ENCODE results near the gene SEC14L2. TPM values are rescaled to one million over a fixed set of nuclear protein-coding genes. Genes with fewer than 3 reads are reported as not detected.

SEC14L2 gene
- total RNA-seq, 1 donor from 2014 or later, result 3.0 TPM

GRCh38 chr22:30386960-30387827, 9.6 kb upstream of the SEC14L2 start, which contains the start of gene RNF215:
TSS of gene RNF215 (minus strand) at chr22:30387411. CDS start at chr22:30387313, 98 bp downstream.
- H3K4me1 ChIP-seq, result peaks cover 8 to 11% of the 10 kb centered on the region in 2 donors
- H3K27me3 ChIP-seq, result no peaks in the 10 kb centered on the region
- DNase-seq (ENCODE audit: low spot score in 2 of 2), result peak in 1 of 2 donors; percentile 88
- peak within 1 kb of the TSS; percentile 59 to 70 for H3K27ac ChIP-seq
- intact Hi-C loops (cut with DNase I), result loop anchor here (1.0 to 2.0 kb wide), 6 partner anchors 31 to 278 kb away; partner anchors contain the start of genes MTFP1 and SF3A1
- H3K4me3 ChIP-seq, result peak within 1 kb of the TSS; percentile 73 to 86
- TF ChIP-seq CTCF (IDR thresholded peaks at IDR 0.05), result peak; percentile 75 to 95 (median 85)
- H3K9me3 ChIP-seq, result no peaks in the 10 kb centered on the region
- H3K36me3 ChIP-seq, result peaks cover 5 to 7% of the 10 kb centered on the region in 2 donors

GRCh38 chr22:30390974-30391691, 5.7 kb upstream of the SEC14L2 start:
- no peaks in the 10 kb centered on the region for H3K36me3 ChIP-seq
- no peaks in the 10 kb centered on the region for H3K27me3 ChIP-seq
- H3K9me3 ChIP-seq, result no peaks in the 10 kb centered on the region
- no peak overlapping the region for H3K4me3 ChIP-seq
- intact Hi-C loops (cut with DNase I), result loop anchor here (2.0 kb wide), 1 partner anchor 94 kb away; no protein-coding TSS in a partner anchor
- peaks cover 8 to 11% of the 10 kb centered on the region in 2 donors for H3K4me1 ChIP-seq
- no peak overlapping the region for H3K27ac ChIP-seq
- peak; percentile 37 to 54 (median 46) for TF ChIP-seq CTCF (IDR thresholded peaks at IDR 0.05)
- DNase-seq (ENCODE audit: low spot score in 2 of 2), result peak in 1 of 2 donors; percentile 74

GRCh38 chr22:30392661-30393321, 4.0 kb upstream of the SEC14L2 start:
- H3K27ac ChIP-seq, result no peak overlapping the region
- H3K36me3 ChIP-seq, result no peaks in the 10 kb centered on the region
- no peak for TF ChIP-seq CTCF (IDR thresholded peaks at IDR 0.05)
- no peaks in the 10 kb centered on the region for H3K9me3 ChIP-seq
- H3K27me3 ChIP-seq, result no peaks in the 10 kb centered on the region
- DNase-seq (ENCODE audit: low spot score in 2 of 2), result no peak
- no peak overlapping the region for H3K4me3 ChIP-seq
- peaks cover 0 to 3% of the 10 kb centered on the region in 2 donors for H3K4me1 ChIP-seq
- intact Hi-C loops (cut with DNase I), result no loop called here

- no peaks in the 10 kb centered on the region for H3K27me3 ChIP-seq
- TF ChIP-seq CTCF (IDR thresholded peaks at IDR 0.05), result no peak
- DNase-seq (ENCODE audit: low spot score in 2 of 2), result no peak
- no peak overlapping the region for H3K27ac ChIP-seq
- intact Hi-C loops (cut with DNase I), result no loop called here
- no peak overlapping the region for H3K4me3 ChIP-seq
- no peaks in the 10 kb centered on the region for H3K36me3 ChIP-seq
- H3K9me3 ChIP-seq, result no peaks in the 10 kb centered on the region
- peaks cover 0 to 3% of the 10 kb centered on the region in 2 donors for H3K4me1 ChIP-seq
Measured at GRCh38 chr22:30393322-30393680, 3.5 kb upstream of the SEC14L2 start.

- intact Hi-C loops (cut with DNase I), result no loop called here
- no peak for TF ChIP-seq CTCF (IDR thresholded peaks at IDR 0.05)
- Histone ChIP-seq H3K4me3 (no peak overlapping the region), H3K27me3 (no peaks in the 10 kb centered on the region), H3K9me3 (no peaks in the 10 kb centered on the region), H3K36me3 (no peaks in the 10 kb centered on the region), H3K27ac (no peak overlapping the region), H3K4me1 (peaks cover 0 to 3% of the 10 kb centered on the region in 2 donors)
- DNase-seq (ENCODE audit: low spot score in 2 of 2), result no peak
Measured at GRCh38 chr22:30393885-30394284, 2.9 kb upstream of the SEC14L2 start.
